Neutrophil (primary cell): ENCODE results near the gene FAM174C.

Experiments used
- H3K27ac ChIP-seq: fragments of 200-600 bp; sonication (generic); 2 replicates; pipeline ENCODE4 v1.5.1; 2016; ENCODE audit warnings: mild to moderate bottlenecking, moderate library complexity
- H3K27me3 ChIP-seq: fragments of 200-600 bp; sonication (generic); 2 replicates; pipeline ENCODE4 v1.6.0; 2016; ENCODE audit warnings: mild to moderate bottlenecking
- H3K36me3 ChIP-seq: fragments of 200-600 bp; sonication (generic); 2 replicates; pipeline ENCODE4 v1.5.1; 2017
- H3K4me1 ChIP-seq, 2 experiments: fragments of 200-600 bp in 1 of 2; sonication (generic) in 1 of 2; 1 replicate in 1 of 2; 2 replicates in 1 of 2; pipeline versions ENCODE4 v1.5.1 to v1.6.1; 2013 to 2016; ENCODE audit warnings: low read depth in 1 of 2, low read length in 1 of 2, mild to moderate bottlenecking in 1 of 2, moderate library complexity in 1 of 2; ENCODE audit not compliant: control insufficient read depth in 1 of 2, insufficient read depth in 1 of 2
- H3K4me3 ChIP-seq, 2 experiments: fragments of 200-600 bp in 1 of 2; sonication (generic) in 1 of 2; 1 replicate in 1 of 2; 2 replicates in 1 of 2; pipeline ENCODE4 v1.5.1; 2013 to 2016; ENCODE audit warnings: low read depth in 1 of 2, low read length in 1 of 2, mild to moderate bottlenecking in 1 of 2, moderate library complexity in 1 of 2
- H3K9me3 ChIP-seq: fragments of 200-600 bp; sonication (generic); 2 replicates; pipeline ENCODE4 v1.5.1; 2016
- TF ChIP-seq, protein P1 (sequence below): fragments of 200-600 bp; sonication (generic); IDR thresholded peaks from 2 replicates; pipeline ENCODE4 v1.5.1; 2016; ENCODE audit warnings: antibody characterized with exemption

The FAM174C gene

DNA sequence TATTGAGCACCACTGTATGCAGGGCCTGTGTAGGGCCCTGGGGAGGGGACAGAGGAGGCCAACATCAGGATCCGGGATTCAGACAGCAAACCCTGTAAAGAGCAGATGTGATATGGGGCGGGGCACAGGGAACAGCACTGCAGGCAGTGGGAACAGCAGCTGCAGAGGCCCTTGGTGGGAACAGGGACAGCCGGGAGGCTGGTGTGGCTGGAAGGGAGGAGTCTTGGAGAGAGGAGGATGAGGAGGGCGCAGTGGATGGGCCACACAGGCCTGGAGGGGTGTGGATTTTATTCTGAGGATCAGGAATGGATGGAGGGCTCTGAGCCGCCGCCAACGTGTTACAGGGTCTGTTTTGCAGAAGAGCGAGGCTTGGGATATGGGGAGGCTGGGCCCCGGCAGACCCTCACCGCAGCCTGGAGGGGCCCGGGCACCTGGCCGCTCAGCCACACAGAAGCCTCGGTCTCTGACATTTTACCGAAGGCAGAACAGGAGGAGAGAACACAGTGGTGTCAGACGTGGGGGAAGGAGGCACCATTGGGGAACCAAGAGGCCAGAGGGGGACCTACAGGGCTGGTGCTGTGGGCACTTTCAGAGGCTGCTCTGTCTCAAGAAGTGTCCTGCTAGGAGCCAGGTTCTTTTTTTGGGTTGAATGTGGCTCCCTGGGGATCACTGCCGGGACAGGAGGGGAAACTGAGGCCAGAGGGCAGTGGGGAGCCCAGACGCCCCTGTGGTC lies 17.3 kb downstream of the FAM174C start:
- H3K27me3 ChIP-seq = peaks cover 100% of the 10 kb centered on the region
- TF ChIP-seq, protein P1, sequence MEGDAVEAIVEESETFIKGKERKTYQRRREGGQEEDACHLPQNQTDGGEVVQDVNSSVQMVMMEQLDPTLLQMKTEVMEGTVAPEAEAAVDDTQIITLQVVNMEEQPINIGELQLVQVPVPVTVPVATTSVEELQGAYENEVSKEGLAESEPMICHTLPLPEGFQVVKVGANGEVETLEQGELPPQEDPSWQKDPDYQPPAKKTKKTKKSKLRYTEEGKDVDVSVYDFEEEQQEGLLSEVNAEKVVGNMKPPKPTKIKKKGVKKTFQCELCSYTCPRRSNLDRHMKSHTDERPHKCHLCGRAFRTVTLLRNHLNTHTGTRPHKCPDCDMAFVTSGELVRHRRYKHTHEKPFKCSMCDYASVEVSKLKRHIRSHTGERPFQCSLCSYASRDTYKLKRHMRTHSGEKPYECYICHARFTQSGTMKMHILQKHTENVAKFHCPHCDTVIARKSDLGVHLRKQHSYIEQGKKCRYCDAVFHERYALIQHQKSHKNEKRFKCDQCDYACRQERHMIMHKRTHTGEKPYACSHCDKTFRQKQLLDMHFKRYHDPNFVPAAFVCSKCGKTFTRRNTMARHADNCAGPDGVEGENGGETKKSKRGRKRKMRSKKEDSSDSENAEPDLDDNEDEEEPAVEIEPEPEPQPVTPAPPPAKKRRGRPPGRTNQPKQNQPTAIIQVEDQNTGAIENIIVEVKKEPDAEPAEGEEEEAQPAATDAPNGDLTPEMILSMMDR = no peak
- H3K9me3 ChIP-seq = no peaks in the 10 kb centered on the region

DNA sequence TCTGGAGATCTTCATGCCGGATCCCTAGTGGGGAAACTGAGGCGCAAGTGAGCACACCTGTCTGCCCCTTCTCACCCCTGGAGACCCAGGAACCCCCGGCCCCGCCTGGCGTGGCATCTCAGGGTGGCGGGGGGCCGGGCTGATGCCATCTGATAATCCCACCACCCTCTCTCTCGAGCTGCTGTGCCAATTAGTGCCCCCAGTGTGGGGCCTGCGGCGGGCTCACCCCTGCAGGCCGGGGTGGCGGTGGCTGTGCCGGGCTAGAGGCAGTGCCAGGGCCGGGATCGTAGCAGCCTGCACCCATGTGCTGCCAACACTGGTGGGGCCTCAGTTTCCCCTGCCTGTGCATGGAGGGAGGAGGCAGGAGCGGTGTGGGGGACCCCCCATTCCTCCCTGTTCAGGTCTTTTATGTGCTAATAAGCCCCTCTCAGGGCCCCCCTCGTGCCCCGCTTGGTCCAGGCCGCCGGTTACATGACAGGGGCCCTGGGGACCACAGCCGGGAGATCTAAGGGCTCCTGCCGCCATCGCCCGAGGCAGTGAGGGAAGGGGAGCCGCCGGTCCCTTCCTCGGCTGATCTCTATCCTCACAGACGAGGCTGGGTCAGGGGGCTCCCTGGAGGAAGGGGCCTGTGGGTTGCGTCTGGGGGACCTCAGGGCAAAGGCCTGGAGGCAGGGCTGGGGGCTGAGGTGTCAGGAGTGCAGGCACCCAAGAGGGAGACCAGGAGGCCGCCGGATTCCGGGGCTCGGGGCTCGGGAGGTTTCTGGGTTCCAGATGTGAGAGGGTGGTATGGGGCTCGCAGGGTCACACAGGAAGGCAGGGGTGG lies 18.7 kb downstream of the FAM174C start:
- Histone ChIP-seq H3K4me3 (no peak overlapping the region), H3K27me3 (peaks cover 97% of the 10 kb centered on the region), H3K36me3 (no peaks in the 10 kb centered on the region), H3K9me3 (no peaks in the 10 kb centered on the region), H3K27ac (no peak overlapping the region), H3K4me1 (peaks cover 3 to 8% of the 10 kb centered on the region in 2 experiments)
- TF ChIP-seq, protein P1 = no peak

More for the DNA sequence above, 17.3 kb downstream of the FAM174C start:
- H3K4me3 ChIP-seq = no peak overlapping the region
- H3K4me1 ChIP-seq = peaks cover 3 to 8% of the 10 kb centered on the region in 2 experiments
- H3K36me3 ChIP-seq = no peaks in the 10 kb centered on the region
- no peak overlapping the region for H3K27ac ChIP-seq

DNA sequence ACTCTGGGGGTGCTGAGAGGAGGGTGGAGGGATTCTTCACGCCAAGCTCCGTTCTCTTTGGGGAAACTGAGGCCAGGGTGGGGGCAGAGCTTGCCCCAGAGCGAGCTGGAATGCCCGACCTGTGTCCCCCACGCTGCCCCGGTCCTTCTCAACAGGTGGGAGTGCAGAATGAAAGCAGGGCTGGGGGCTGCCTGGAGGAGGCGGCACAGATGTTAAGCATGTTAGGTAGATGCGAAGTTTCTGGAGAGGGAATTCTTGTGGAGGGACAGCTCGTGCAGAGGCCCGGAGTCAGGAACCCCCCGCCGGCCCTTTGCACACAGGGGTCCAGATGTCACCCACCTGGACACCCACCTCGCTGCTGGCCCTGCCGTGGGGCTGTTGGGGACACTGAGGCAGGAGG lies 19.4 kb downstream of the FAM174C start:
- H3K4me3 ChIP-seq = no peak overlapping the region
- H3K27me3 ChIP-seq = peaks cover 96% of the 10 kb centered on the region
- no peaks in the 10 kb centered on the region for H3K36me3 ChIP-seq
- H3K4me1 ChIP-seq = peaks cover 3 to 8% of the 10 kb centered on the region in 2 experiments
- no peak overlapping the region for H3K27ac ChIP-seq
- TF ChIP-seq, protein P1 = no peak
- H3K9me3 ChIP-seq = no peaks in the 10 kb centered on the region

DNA sequence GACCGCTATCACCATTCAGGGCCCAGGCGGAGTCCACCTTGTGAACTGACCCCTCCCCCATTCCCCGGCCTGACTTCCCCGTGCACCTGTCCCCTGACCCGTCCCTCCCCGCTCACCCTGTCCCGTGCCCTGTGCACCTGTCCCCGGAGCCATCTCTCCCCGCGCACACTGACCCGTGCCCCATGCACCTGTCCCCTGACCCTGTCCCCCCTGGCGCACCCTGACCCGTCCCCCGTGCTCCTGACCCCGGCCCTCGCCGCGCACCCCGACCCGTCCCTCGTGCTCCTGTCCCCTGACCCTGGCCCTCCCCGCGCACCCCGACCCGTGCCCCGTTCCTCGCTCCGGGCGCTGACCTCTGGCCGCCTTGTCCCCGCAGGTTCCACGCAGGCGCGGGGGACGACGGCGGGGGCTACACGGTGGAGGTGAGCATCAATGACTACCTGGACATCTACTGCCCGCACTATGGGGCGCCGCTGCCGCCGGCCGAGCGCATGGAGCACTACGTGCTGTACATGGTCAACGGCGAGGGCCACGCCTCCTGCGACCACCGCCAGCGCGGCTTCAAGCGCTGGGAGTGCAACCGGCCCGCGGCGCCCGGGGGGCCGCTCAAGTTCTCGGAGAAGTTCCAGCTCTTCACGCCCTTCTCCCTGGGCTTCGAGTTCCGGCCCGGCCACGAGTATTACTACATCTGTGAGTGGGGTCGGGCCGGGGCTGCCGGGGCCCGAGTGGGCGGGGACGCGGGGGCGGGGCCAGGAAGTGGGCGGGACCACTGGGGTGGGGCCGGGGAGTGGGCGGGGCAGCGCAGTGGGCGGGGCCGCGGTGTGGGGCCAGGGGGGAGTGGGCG lies 20.1 kb downstream of the FAM174C start:
- peaks cover 94% of the 10 kb centered on the region for H3K27me3 ChIP-seq
- H3K4me3 ChIP-seq = no peak overlapping the region
- TF ChIP-seq, protein P1 = no peak
- H3K9me3 ChIP-seq = no peaks in the 10 kb centered on the region
- peaks cover 3 to 8% of the 10 kb centered on the region in 2 experiments for H3K4me1 ChIP-seq
- no peaks in the 10 kb centered on the region for H3K36me3 ChIP-seq
- H3K27ac ChIP-seq = no peak overlapping the region

DNA sequence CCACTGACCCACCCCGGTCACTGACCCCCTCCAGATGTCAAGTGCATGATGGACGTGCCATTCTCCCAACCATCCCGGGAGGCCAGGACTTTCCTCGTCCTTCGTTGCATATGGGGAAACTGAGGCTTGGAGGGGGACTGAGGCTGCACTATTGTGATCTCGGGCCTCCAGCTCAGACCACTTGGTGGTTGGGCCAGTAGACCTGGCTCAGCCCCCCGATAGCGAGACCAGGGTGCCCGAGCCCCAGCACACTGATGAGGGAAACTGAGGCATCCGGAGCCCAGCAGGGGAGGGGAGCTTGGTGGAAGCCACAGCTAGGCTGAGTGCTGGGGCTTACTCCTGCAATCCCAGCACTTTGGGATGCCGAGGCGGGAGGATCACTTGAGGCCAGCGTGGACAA lies 20.7 kb downstream of the FAM174C start:
- TF ChIP-seq, protein P1 = no peak
- Histone ChIP-seq H3K4me1 (peaks cover 3 to 8% of the 10 kb centered on the region in 2 experiments), H3K36me3 (no peaks in the 10 kb centered on the region), H3K27ac (no peak overlapping the region), H3K4me3 (no peak overlapping the region), H3K27me3 (peaks cover 92% of the 10 kb centered on the region), H3K9me3 (no peaks in the 10 kb centered on the region)
